HT-29 (cell line): Measurements from ENCODE around the gene CHD5. TPM values are rescaled to one million over a fixed set of nuclear protein-coding genes. Genes with fewer than 3 reads are reported as not detected.

ENCODE experiments used
- DNase-seq: peaks from one replicate; pipeline ENCODE4 v3.0.0-alpha.2; 2015; ENCODE audit warnings: low spot score
- total RNA-seq: library from RNA; depleted of rRNA; stranded (reverse); fragments of >200 nt; shearing (Covaris generic); gene quantifications from 2 replicates; pipeline ENCODE4 v1.2.3, GENCODE V29; 2014

Gene CHD5
- total RNA-seq, 1 experiment from 2014 or later = 0.25 TPM

- no peak for DNase-seq
Observed at GRCh38 chr1:6174621-6175410, 5.3 kb downstream of the CHD5 start.

- DNase-seq = no peak
Observed at GRCh38 chr1:6172549-6172948, 7.6 kb downstream of the CHD5 start.

DNA sequence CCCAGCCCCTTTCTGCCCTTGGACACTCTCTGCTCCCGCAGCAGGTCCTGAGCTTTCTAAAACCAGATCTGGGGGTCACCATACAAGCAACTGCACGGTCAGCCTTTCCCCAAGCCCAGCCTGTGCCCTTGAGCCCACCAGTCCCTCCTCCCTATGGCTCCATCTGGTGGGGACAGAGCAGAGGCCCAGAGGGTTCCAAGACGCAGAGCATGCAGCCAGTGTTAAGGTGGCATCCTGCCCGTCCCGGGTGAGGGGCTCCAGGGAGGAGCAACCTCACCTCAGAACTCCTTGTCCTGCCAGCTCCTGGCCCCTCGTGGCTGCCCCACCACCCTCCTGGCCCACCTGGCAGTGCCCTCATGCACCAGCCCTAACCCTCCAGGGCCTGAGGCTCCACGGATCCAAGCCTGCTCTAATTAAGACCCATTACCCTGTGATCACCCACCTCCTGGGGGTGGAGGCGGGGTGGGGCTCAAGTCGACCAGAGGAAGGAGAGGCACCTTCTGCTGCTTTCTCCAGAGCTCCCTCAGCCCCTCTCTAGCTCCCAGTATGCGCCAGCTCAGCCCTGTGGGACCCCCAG, 8.5 kb downstream of the CHD5 start:
- peak; percentile 50 for DNase-seq

DNA sequence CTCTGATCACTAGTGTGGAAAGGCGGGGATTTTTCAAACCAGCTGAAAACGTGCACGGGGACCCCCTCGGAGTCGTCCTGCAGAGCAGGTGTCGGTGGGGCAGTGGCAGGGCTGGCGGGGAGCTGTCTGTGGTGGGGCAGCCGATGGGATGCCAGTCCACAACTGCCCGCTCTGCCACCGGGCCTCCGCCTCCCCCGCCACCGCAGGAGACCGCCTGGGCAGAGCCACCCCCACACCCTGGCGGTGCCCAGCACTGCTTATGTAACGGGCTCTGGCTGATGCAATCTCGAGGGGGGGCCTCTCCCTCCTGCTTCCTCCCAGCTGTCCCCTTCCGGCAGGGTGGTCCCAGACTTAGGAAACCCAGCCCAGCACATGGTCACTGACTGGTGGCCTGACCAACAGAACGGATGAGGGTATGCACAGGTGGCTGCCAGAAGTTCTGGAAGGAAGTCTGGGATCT, 9.3 kb downstream of the CHD5 start:
- no peak for DNase-seq

GRCh38 chr1:6170116-6170741, 9.9 kb downstream of the CHD5 start:
- no peak for DNase-seq

DNA sequence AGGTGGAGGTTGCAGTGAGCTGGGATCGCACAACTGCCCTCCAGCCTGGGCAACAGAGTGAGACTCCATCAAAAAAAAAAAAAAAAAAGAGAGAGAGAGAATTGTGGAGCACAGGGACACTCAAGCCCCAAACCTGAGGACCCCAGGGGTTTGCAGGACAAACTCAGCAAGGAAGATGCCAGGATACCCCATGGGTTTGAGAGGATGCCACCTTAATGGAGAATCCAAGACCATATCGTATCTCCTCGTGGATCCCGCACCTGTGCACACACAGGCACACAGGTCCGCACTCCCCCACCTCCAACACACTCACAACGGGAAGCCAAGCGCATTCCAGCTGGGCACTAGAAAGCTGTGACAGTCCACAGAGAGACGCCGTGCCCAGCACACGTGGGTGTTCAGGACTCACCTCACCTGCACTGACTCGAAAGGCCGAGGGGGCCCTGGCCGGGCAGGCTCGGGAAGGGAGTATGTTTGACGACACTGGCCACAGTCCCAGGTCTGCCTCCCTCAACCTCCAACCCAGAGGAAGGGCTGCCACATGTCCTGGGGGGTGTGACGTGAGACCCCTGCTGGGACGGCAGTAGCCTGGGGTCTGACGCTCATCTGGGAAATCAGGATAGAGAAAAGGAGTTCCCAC, 11.1 kb downstream of the CHD5 start:
- no peak for DNase-seq

DNA sequence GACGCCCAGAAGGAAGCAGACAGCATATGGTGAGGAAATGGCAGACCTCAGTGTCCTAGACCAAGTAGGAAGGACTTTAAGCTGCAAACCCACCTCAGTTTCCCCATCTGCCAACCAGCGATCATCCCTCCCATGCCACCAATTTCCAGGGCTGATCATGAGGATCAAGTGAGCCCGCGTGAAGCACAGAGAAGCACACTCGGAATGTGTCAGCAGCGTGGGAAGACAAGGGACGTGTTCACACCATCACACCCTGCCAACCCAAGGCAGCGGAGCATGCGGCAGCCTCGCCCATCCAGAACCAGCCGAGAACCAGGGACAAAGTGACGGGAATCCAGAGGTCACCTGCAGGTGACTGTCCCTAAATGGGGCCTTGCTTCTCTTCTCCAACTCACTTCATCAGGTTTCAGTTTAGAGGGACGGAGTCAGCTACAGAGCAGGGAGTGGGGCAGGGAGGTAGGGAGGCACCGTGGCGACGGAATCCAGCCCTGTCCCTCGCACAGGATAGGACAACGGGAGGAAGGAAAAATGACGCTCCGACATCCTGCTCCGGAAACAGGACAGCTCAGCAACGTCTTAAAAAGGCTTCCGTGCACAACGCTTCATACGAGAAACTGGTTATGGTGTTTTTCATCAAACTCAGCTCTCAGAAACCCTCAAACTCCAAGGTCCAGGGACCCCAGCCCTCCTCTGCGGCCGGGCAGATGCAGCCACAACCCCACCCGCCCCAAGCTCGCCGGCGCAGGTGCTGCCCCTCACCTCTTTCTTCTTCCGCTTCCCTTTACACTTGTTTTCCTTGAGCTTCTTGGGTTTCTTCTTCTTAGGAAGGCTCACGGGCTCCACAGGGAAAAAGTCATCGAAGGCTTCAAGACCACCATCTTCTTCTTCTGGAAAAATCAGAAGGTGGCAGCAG, 12.5 kb downstream of the CHD5 start:
- no peak for DNase-seq

DNA sequence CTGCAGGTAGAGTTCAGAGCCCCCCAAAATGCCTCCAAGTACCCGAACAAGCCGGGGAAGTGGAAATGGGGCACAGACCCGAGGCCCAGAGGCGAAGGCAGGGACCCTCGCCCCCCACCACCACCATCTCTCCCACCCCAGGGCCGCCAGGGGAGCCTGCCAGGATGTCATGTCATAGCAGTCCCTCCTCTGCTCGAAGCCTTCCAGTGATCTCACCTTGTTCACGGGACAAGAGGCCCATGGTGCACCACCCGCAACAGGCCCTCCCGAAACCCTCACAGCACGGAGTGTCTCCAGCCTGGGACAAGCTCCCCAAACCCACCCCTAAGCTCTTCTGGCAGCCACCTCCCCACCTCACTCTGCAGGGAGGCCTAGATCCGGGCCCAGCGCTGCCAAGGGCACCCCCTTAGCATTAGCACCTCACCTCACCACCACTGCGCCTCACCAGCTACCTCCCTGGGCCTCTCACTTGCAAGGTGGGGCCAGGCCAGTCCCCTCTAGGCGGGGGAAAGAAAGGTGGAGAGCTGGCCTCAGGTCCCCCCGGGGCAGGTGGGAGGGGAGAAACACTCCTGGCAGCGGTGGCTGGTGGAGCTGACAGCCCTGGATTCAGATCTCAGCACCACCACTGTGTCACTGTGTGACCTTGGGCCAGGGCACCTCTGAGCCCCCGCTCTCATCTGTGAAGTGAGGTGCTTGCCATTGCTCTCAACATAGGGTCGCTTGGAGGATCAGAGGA, 13.3 kb downstream of the CHD5 start:
- no peak for DNase-seq

GRCh38 chr1:6166221-6166620, 13.9 kb downstream of the CHD5 start:
- no peak for DNase-seq

- DNase-seq = no peak
Observed at GRCh38 chr1:6165441-6165985, 14.6 kb downstream of the CHD5 start.

DNA sequence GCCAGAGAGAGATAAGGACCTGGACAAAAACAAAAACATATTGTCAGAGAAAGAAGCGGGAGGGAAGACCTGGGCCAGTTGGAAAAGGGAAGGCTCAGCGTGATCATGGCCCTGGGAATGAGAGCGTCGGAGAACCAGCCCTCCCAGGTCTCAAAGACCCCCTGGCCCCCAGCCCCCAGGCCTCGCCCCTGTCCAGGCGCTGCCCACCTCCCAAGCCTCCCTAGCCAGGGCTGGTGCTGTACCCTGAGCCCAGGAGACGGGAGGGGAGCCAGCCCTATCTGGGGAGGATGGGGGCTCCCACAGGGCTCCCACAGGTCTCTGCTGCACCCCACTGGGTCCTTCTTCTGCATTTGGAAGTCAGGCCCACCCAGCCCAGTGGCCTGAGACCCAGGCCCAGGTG, 15.1 kb downstream of the CHD5 start:
- no peak for DNase-seq

- DNase-seq = no peak
Observed at GRCh38 chr1:6163973-6164617, 16.0 kb downstream of the CHD5 start.

DNA sequence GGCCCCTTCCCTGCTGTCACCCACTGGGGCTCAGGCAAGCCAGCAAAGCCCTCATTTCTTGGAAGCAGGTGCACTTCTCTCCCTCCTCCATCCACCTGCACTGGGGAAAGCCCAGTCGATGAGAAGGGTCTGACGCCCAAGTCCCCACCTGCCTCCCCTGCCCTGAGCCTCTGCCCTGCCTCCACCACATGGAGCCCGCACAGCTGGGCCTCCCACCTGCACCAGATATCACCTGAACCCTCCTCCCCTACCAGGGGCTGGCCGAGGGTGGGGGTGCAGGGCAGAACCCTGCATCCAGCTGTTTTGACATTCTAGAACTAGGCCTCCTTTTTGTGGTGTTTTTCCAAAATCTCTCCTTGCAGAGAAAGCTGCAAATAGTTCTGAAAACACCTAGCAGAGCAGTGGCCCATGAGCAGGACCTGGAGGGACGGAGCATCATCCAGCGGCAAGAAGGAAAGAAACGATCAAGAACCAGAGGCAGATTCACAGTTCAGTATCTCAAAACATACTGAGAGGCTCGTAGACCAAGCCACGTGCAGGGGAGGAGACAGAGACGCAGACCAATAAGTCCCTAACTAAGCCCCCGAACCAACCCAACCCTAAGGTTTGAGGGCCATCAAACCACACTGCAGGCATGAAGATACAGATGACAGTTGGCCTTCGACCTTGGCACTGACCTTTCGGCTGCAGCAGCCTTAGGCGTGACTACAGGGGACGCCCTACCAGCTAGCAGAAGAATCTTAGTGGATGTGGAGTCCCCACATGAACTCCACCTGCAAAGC, 16.7 kb downstream of the CHD5 start:
- DNase-seq = no peak

- peak; percentile 49 for DNase-seq
Observed at GRCh38 chr1:6162773-6163172, 17.3 kb downstream of the CHD5 start.

DNA sequence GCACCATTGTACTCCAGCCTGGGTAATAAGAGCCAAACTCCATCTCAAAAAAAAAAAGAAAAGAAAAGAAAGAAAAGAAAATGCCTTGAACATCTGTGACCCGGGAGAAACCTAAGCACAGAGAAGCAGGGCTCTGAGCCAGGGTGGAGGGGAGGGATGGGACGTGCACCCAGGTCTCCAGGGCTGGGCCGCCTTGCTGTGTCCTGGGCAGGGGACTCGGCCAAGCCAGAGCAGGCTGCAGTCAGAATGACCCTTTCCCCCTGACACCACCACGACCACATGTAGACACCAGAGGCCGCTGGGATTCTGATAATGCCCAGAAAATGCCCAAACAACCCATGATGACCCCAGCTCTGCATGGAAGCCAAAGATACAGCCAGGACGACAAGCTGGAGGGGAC, 17.8 kb downstream of the CHD5 start:
- DNase-seq = no peak

GRCh38 chr1:6158181-6158580, 21.9 kb downstream of the CHD5 start:
- DNase-seq = no peak

DNA sequence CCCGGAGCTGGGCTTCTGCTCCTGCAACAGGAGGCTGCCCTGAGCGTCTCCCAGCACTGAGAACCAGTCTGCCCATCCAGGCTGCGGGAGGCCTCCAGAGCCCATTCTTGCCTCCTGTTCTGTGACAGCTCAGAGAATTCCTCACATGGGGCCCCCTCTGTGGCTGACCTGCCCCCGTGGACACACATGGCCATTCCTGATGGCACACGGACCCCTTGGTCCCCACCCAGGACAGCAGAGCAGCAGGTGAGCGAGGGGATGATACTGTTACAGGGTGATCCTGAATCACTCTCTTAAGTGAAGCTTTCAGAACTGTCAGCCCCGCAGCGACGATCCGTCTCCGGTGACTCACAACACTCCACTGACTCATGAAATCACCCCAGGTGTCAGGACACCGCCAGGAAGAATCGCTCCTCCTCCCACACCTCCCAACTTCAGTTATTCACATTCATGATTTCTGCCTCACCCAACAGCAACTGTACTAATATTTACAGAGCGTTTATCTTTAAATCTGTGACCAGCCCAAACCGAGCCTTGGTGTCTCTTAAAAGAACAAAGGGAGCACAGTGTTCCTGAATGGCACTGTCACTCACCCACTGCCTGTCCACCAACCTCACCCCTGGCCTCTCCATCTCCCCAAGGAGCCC, 22.5 kb downstream of the CHD5 start:
- DNase-seq = peak; percentile 93

DNA sequence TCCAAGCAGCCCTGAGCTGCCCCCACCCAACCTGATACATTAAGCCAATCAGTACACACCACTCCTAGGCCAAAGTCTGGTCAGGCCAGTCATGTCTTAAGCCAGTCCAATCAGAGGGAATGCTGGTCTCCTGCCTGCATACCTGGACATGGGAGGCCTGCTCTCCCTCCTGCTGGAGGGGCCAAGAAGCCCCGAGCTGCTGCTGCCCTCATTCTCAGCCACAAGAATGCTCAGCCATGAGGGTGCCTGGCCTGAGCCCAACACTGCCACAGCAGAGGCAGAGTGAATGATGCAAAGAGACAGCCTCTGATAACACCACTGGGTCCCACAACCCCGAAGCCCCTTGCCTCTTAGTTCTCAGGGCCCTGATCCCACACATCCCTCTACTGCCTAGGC, 23.0 kb downstream of the CHD5 start:
- DNase-seq = peak; percentile 30
